ENCODE measurements around the gene USF1.

DNA sequence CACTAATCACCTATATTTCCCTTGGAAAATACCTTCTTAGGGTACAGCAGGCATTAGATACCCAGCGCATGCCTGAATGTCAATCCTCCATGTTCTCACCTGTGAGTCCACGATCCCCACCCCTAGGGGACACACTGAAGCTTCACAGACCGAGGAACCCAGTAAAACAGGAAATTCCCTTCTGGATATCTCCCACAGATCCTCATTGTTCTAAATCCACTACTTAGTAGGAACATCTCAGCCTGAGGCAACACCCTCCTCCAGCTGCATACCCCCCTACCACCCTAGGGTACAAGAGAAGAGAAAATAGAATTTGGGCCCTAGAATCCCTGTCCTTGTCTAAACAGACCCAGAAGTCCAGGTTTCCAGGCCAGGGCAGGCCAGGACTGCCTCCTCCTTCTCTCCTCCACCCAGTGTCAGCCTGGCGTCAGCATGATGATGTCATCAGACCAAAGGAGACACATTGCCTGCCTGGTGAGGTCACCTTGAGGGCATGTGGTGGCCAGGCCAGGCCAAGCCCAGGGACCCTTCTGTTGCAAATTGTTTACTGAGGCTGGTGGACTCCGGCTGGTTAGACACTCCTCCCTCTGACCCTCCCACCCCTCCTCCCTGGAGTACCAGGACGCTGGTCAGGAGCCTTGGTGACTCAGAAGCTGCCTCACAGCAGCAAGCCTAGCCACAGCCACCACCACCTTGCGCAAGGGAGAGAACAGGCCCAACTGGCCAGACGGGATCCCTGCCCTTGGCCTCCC, 37.4 kb upstream of the USF1 start:
- TF ChIP-seq, protein P1, sequence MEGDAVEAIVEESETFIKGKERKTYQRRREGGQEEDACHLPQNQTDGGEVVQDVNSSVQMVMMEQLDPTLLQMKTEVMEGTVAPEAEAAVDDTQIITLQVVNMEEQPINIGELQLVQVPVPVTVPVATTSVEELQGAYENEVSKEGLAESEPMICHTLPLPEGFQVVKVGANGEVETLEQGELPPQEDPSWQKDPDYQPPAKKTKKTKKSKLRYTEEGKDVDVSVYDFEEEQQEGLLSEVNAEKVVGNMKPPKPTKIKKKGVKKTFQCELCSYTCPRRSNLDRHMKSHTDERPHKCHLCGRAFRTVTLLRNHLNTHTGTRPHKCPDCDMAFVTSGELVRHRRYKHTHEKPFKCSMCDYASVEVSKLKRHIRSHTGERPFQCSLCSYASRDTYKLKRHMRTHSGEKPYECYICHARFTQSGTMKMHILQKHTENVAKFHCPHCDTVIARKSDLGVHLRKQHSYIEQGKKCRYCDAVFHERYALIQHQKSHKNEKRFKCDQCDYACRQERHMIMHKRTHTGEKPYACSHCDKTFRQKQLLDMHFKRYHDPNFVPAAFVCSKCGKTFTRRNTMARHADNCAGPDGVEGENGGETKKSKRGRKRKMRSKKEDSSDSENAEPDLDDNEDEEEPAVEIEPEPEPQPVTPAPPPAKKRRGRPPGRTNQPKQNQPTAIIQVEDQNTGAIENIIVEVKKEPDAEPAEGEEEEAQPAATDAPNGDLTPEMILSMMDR (conservative IDR thresholded peaks at IDR 0.05; ENCODE audit: low read length), result no peak
- TF ChIP-seq EZH2phosphoT487 (IDR thresholded peaks at IDR 0.05; ENCODE audit: borderline replicate concordance, low read depth, low read length), result no peak
